ENCODE measurements around the gene MYLK.

The MYLK gene

DNA sequence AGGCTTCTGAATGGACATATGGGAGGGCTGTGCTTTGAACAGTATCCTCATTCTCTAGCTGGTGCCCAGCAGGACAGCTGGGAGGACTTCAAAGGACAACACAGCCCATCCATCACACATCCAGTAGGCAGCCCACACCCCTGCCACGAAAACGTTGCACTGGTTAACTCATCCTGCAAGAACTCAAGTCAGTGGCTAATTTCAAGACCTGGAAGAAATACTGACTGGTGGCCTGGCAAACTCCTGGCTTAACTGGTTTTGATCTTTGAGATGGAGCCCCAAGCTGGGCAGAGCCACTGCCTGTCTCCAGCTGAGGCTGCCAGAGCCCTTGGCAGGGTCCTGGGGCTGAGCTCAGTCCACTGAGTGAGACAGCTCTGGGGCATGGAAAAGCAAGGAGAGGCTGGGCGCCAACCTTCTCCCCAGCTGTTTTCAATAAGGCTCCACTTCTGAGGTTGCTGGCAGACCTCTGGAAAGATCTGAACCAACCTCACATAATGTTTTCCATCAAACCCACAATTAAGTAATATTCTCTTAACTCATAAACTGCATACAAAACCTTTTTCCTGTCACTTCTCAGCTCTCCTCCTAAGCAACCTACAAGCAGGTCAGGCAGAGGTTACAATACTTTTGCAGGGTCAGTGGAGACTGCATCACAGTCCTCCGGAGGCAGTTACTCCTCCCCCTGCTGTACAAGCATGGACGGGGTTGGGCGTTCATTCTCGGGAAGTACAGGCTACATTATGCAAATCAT is 110.3 kb downstream of the MYLK start:
- POLR2A ChIA-PET = interaction anchor here (0.7 to 1.5 kb wide), 5 partner anchors 16 to 45 kb away, joined by 3 to 5 read pairs (median 3); no protein-coding TSS in a partner anchor

DNA sequence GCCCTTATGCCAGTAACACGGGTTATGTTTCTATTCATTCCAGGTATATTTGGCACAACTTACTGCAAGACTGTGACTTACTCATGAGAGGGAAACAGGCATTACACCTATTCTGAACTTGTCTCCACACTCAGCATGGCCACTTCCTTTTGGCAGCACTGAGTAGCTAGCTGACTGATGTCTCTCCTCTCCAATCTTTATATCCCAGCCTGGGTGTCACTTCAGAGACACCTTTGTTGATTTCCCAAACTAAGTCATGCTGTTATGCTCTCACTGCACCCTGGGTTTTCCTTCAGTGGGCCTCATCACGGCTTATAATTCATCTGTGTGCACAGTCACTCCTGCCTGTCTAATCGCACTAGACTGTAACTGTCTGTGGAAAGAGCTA is 114.8 kb downstream of the MYLK start:
- CTCF ChIA-PET = no interaction called here

More for the DNA sequence above, 110.3 kb downstream of the MYLK start:
- DNase-seq (ENCODE audit: low read depth, low spot score) = no peak
- TF ChIP-seq, protein P1, sequence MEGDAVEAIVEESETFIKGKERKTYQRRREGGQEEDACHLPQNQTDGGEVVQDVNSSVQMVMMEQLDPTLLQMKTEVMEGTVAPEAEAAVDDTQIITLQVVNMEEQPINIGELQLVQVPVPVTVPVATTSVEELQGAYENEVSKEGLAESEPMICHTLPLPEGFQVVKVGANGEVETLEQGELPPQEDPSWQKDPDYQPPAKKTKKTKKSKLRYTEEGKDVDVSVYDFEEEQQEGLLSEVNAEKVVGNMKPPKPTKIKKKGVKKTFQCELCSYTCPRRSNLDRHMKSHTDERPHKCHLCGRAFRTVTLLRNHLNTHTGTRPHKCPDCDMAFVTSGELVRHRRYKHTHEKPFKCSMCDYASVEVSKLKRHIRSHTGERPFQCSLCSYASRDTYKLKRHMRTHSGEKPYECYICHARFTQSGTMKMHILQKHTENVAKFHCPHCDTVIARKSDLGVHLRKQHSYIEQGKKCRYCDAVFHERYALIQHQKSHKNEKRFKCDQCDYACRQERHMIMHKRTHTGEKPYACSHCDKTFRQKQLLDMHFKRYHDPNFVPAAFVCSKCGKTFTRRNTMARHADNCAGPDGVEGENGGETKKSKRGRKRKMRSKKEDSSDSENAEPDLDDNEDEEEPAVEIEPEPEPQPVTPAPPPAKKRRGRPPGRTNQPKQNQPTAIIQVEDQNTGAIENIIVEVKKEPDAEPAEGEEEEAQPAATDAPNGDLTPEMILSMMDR (IDR thresholded peaks at IDR 0.05; ENCODE audit: insufficient read depth, low read length, missing control alignments) = no peak
- no peak overlapping the region for H3K4me3 ChIP-seq (ENCODE audit: low read depth, low read length)
- CTCF ChIA-PET = interaction anchor here (0.8 to 2.8 kb wide), 6 partner anchors 8 to 206 kb away, joined by 3 to 10 read pairs (median 3); no protein-coding TSS in a partner anchor

DNA sequence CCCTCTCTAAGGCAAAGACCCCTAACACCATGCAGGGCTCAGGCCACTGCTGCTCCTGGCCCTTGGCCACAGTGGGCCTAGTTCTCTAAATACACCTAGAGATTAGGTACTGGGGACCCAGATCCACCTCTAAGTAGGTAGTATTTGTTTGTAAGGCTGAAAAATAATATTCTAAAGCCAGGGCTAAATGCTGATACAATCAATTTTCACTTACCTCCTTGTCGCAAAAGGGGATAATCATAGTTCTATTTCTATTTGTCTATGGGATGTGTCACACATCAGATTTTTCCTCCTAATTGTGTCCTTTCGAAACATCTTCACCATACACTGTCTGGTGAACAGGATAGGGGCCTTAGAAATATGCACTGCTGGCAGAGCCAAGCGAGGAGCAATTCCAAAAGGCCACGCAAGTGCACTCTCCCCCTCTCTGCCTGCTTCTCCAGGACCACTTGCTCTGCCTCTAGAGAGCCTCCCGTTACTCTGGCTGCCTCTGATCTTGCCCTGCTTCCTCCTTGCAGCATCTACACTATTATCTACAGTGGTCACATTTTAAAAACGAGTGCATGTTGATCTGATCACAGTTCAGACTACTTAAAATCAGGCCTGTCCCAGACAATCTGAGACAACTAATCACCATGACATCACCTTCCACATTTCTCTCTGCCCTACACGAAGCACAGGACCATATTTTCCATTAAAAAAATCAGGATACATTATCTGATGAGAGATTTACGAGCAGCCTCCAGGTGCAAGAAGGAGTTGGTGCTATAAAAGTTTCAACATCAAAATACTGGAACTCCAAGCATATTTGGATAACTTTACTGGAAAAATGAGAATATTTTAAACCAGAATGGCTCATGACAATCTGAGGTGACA is 115.4 kb downstream of the MYLK start:
- ChIA-PET POLR2A (no interaction called here), CTCF (no interaction called here)
- DNase-seq (ENCODE audit: low read depth, low spot score) = no peak
- no peak overlapping the region for H3K4me3 ChIP-seq (ENCODE audit: low read depth, low read length)
- TF ChIP-seq, protein P1 (IDR thresholded peaks at IDR 0.05; ENCODE audit: insufficient read depth, low read length, missing control alignments) = no peak

More for the DNA sequence above, 114.8 kb downstream of the MYLK start:
- TF ChIP-seq, protein P1 (IDR thresholded peaks at IDR 0.05; ENCODE audit: insufficient read depth, low read length, missing control alignments) = no peak
- no peak overlapping the region for H3K4me3 ChIP-seq (ENCODE audit: low read depth, low read length)
- POLR2A ChIA-PET = interaction anchor here (0.7 kb wide), 1 partner anchor 264 kb away, joined by 3 read pairs; the partner anchor contains the start of gene KALRN
- no peak for DNase-seq (ENCODE audit: low read depth, low spot score)

DNA sequence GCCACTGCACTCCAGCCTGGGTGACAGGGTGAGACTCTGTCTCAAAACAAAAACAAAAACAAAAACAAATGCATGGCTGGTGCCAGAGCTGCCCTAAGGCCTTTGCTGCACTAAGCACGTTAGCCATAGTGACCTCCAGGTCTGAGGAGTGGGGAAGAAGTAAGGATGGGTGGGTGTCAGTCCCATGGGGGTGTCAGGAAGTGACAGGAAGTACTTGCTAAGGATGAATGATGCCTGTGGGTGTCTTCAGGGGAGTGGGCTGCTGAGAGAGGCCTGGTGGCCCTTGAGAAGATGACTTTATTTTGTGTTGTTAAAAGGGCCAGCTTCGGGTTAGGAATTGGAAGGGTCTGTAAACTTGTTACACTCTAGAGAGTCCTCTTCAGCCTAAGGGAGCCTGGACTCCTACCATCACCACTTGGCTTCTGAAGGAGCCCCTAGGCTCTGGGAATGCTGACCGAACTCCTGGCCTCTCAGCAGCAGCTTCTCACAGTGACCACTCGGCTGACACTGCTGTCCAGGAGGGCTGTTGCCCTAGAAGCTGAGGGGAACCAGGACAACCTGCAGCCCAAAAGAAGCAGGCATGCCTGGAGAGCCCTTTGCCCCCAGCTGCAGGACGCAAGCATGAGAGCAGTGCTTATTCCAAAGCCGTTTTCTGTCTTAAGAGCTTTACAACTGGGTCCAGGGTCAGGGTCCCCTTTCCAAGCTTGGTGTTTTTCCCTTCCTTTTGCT is 116.4 kb downstream of the MYLK start:
- TF ChIP-seq, protein P1 (IDR thresholded peaks at IDR 0.05; ENCODE audit: insufficient read depth, low read length, missing control alignments) = no peak
- H3K4me3 ChIP-seq (ENCODE audit: low read depth, low read length) = no peak overlapping the region
- no peak for DNase-seq (ENCODE audit: low read depth, low spot score)
- ChIA-PET CTCF (interaction anchor here (0.8 kb wide), 1 partner anchor 10 kb away, joined by 3 read pairs; no protein-coding TSS in a partner anchor), POLR2A (no interaction called here)

DNA sequence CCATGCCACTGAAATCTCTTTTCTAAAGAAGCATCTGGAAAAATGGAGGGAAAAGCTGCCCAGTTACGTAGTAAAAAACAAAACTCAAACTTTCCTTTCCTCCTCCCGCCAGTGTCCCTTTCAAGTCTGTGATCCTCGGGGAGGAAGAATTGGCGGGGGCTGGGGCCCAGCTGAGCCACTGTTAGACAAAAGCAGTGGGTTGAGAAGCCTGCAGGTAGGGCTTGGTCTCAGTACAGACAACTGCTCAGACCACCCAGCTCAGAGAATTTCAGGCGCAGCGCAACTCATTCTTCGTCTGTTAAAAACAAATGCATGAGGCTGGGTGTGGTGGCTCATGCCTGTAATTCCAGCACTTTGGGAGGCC is 117.1 kb downstream of the MYLK start:
- no peak for DNase-seq (ENCODE audit: low read depth, low spot score)
- POLR2A ChIA-PET = no interaction called here
- H3K4me3 ChIP-seq (ENCODE audit: low read depth, low read length) = no peak overlapping the region
- CTCF ChIA-PET = interaction anchor here (0.8 kb wide), 1 partner anchor 15 kb away, joined by 3 read pairs; no protein-coding TSS in a partner anchor
- TF ChIP-seq, protein P1 (IDR thresholded peaks at IDR 0.05; ENCODE audit: insufficient read depth, low read length, missing control alignments) = no peak

Data from AG04449 (cell line).